CD4-positive, alpha-beta T cell treated with Interleukin-6 for 4 hours (primary cell): Measurements from ENCODE around the gene CAMK1D.

Source experiments
- DNase-seq: peaks from one replicate; pipeline ENCODE4 v3.0.0-alpha.2; 2020; ENCODE audit warnings: mixed read lengths

Gene CAMK1D

GRCh38 chr10:12663863-12664262, 314.5 kb downstream of the CAMK1D start:
- DNase-seq = no peak

- DNase-seq = no peak
Observed at GRCh38 chr10:12665501-12665900, 316.2 kb downstream of the CAMK1D start.

- DNase-seq = no peak
Observed at GRCh38 chr10:12667052-12667451, 317.7 kb downstream of the CAMK1D start.

GRCh38 chr10:12668634-12669033, 319.3 kb downstream of the CAMK1D start:
- no peak for DNase-seq

DNA sequence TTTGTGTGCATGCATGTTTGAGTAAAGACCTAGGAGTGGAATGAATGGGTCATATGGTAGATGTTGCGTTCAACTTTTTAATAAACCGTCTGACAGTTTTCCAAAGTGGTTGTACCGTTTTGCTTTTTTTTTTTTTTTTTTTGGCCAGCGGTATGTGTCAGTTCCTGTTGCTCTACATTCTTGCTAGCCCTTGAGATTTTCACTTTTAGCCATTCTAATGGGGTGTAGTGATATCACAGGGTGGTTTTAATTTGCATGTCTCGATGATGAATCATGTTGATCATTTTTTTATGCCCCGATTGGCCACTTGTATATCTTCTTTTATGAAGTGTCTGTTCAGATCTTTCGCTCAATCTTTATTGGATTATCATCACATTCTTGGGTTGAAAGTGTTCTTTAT, 320.7 kb downstream of the CAMK1D start:
- DNase-seq = no peak

GRCh38 chr10:12675186-12675585, 325.8 kb downstream of the CAMK1D start:
- DNase-seq = no peak

DNA sequence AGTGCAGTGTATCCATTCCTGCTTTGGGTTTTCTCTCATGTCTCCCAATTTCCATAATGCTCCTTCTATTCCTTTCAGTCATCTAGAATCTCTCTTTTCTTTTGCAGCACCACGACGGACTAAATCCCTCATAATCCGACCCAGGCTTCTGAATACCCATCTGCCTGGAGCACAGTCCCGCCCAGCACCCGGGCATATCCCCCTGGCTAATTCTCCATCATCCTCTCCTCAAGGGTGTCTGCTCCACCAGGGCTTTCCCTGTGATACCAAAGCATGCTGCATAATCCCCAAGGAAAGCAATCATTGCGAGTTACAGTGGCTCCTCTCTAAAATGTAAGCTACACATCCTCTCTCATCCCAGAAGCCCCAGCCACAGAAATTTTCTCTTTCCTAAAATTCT, 330.3 kb downstream of the CAMK1D start:
- no peak for DNase-seq

DNA sequence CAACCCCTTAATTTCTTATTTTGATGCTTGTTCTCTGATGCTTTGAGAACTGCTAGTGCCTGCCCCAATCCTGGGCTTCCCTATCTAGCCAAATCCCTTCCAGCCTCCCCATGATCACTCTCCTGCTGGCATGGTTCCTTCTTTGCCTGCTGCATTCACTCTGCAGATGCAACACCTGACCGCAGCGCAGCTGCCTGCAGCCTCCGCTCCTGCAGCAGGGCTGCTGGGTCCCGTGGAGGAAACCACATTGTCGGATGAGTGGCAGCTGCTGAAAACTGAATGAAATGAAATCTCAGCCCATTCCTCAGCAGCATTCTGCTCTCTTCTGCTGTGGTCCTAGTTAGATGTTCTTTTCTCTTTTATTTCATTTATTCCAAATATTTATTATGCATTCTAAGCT, 331.9 kb downstream of the CAMK1D start:
- DNase-seq = peak; percentile 11

- DNase-seq = no peak
Observed at GRCh38 chr10:12684784-12685183, 335.4 kb downstream of the CAMK1D start.

DNA sequence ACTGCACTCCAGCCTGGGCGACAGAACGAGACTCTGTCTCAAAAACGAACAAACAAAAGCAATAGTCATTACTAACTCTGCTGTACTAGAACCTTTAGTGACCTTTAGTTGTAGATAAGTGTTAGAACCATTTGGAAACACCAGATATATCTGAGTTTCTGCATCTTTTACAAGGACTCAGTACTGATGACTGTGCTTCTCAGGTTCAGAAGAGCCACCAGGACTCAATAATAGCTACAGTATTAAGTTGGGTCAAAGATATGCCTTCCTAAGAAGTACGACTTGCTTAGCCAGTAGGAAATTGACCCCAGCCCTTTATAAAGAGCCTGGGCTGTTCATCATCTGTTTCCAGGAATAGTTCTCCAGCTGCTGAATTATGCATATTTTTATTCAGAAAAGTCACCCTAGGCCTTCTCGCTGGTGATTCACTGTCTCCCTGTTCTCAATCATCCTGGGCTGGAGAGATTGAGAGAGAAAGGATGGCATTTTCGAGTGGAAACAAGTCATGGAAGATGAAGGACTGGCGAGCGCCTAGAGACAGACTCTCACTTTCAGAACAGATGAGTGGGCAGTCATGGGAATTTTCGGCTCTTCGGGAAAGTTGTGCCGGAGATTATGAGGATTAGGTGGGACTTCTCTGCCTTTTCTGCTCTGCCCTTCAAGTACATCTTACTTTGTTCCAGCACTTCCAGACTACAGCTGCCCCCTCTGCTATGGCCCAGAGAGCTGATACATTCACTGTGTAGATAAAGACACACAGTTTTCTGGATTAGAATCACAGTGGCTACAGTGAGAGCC, 336.1 kb downstream of the CAMK1D start:
- DNase-seq = no peak

GRCh38 chr10:12687996-12688395, 338.6 kb downstream of the CAMK1D start:
- DNase-seq = no peak

DNA sequence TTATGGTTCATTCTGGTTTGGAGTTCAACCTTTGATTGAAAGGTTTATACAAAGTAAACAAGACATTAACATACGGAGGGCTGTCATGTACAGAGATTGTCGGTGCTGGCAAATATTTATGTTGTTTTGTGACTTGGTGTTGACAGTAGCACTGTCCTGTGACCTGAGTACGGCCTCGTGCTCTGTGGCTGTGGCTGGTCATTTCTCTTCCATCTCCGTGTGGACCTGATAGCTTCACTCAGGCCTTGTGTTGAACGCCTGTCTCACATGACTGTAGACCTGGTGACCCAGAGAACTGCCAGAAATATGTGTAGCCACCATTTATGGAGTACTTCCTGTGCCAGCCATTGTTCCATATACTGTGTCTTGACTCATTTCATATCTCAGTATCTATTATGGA, 340.5 kb downstream of the CAMK1D start:
- no peak for DNase-seq

GRCh38 chr10:12690525-12691126, 341.3 kb downstream of the CAMK1D start:
- DNase-seq = no peak

DNA sequence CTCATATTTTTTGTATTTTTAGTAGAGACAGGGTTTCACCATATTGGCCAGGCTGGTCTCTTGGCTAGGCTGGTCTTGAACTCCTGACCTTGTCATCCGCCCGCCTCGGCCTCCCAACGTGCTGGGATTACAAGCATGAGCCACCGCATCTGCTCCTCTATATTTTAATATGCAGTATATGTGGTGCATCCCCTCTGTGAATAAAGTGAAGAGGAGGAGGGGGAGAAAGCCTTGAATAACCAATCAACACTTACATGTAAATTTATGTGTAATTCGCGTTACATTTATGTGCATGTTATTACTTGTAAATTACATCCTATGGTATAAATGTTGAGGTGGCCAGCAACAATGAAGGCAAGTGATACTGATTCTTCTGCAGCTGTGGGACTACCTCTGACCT, 342.2 kb downstream of the CAMK1D start:
- no peak for DNase-seq

- no peak for DNase-seq
Observed at GRCh38 chr10:12697764-12698163, 348.4 kb downstream of the CAMK1D start.

DNA sequence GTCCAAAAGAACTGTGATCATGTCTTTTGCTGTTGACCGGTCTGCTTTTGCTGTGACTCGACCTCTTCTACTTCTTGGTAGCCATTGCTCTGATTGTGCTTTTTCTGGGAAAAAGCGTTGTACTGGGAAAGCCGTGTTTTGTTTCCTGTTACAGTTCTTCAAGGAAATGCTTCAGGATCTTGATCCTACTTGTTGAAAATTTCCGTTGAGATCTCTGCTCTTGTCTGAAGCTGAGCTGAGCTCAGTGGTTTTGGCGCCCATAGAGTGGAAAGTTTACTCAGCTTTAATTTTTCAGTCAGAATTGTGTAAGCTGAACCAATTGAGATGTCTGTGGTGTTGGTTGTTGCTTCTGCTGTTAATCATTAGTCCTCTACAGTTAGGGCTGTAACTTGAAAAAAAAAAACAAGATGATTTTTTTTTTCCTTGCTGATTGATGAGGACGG, 349.9 kb downstream of the CAMK1D start:
- DNase-seq = no peak

DNA sequence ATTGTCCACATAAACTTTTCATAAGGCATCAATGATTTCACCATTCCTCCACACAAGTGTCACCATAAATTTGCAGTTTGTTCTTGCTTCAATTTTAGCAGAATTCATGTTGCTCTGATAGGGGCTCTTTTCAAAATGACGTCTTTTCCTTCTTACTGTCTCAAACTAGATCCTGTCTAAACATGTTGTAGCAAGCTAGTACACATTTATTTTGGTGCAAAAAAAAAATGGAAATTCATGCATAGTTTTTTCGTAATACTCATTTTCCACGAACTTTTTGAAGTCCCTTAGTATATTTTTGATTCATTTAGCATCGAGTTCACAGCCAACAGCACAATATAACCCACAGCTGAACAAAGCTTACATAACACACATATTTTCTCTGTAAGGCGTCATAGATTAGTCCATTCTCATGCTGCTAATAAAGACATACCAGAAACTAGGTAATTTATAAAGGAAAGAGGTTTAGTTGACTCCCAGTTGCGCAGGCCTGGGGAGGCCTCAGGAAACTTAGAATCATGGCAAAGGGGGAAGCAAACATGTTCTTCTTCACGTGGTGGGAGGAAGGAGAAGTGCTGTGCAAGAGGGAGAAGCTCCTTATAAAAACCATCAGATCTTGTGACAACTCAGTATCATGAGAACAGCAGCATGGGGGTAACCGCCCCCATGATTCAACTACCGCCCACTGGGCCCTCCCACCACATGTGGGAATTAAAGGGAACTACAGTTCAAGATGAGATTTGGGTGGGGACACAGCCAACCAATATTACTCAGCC, 350.6 kb downstream of the CAMK1D start:
- DNase-seq = no peak

- no peak for DNase-seq
Observed at GRCh38 chr10:12700557-12700874, 351.2 kb downstream of the CAMK1D start.

GRCh38 chr10:12701696-12702095, 352.3 kb downstream of the CAMK1D start:
- DNase-seq = no peak

DNA sequence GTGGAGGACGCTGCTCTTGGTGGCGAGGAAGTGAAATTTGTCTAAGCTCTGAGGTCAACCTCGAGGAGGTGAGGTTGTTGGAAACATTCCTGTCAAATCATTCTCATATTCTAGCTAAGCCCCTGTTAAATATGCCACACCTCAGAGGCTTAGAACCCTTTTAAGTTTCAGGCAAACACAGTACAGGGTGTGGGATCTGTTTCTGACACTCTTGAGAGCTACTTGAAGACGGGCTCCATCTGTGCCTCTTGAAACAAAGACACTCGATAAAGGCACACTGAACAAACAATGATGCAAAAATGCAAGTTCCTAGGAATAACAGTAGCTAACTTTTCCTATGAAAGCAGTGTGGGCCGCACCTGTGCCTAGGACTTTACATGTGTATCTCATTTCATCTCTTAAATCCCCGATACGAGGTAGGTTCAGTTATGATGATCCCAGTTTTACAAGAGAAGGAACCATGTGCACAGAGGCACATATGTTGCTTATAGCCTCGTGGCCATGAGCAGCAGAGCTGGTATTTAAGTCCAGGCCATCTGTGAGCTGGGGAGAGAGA, 352.9 kb downstream of the CAMK1D start:
- DNase-seq = no peak

DNA sequence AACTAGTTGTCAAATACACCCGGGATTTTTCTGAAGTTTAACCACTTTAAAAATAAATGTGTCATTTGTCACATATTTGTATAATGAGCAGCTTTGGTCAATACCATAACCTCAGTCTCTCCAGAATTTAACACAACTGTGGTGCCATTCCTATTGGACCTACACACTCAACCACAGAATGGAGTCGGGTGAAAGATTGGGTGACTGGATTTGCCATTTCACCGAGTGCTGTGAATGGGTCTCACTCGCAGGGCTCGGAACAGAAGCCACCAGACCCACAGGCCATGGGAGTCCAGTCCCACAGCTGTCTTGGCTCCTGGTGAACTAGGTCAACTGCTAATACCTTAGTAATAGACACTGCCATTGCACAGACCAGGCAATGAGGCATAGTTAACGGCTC, 353.8 kb downstream of the CAMK1D start:
- DNase-seq = no peak

GRCh38 chr10:12703813-12704212, 354.5 kb downstream of the CAMK1D start:
- DNase-seq = no peak

DNA sequence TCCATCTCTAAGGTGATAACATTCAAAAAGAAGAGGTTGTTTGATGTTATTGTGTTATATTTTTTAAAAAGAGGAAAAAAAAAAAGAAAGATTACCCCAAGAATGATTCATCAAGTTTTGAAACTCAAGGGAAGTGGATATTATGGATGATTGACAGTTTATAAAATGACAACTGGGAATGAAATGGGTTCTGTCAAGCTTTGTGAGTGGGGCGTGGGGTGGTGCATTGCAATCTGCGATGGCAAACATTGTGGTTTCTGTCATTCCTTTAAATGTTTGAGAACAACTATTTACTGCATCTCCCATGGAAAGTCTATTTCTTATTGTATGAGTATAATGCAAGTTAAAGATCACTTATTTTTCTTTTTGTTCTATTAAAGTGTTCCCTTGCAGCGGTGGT, 355.1 kb downstream of the CAMK1D start:
- no peak for DNase-seq

DNA sequence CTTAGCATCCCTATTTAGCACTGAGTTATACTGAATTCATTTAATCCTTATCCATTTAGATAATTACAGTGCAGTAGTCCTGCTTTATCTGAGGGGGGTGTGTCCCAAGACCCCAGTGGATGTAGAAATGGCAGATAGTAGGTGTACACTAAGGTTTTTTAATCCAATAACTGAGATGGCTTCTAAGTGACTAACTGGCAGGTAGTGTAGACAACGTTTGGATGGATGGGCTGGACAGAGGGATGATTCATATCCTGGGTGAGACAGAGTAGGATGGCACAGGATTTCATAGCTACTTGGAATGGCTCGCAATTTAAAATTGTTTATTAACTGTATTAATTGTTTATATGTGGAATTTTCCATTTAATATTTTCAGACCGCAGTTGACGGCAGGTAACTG, 356.6 kb downstream of the CAMK1D start:
- DNase-seq = no peak
